ENCODE measurements around the gene GOSR1. TPM values are rescaled to one million over a fixed set of nuclear protein-coding genes. Genes with fewer than 3 reads are reported as not detected.
"Not testable (repeated sequence)": the region's sequence is repeated elsewhere in the genome, so short reads cannot be mapped to it uniquely, and the experiment has no call there.

The GOSR1 gene
- total and polyA plus RNA-seq, 2 donors (not counting 3 experiments of a cell fraction or from before 2014, with no cell fraction given), result 13.8 to 41.0 TPM

- Histone ChIP-seq H3K9ac (replicated peaks; ENCODE audit: extremely low read depth, insufficient read depth, low read length) (no peak overlapping the region), H3K4me2 (ENCODE audit: insufficient read depth, low read length) (no peak overlapping the region), H2AFZ (ENCODE audit: low read depth, low read length) (no peak overlapping the region), H3K4me1 (ENCODE audit: control insufficient read depth, extremely low read depth, insufficient read depth, low read length) (no peaks in the 10 kb centered on the region), H3K36me3 (ENCODE audit: control insufficient read depth in 2 of 2, extremely low read depth in 1 of 2, insufficient read depth in 2 of 2, low read length in 2 of 2) (no peaks in the 10 kb centered on the region), H3K79me2 (ENCODE audit: control insufficient read depth, insufficient read depth, low read length) (no peaks in the 10 kb centered on the region), H3K4me3 (replicated peaks in 1 of 3; ENCODE audit: insufficient read depth in 1 of 3, low read depth in 1 of 3, low read length in 3 of 3) (no peak overlapping the region), H3K27me3 (ENCODE audit: control insufficient read depth in 2 of 2, insufficient read depth in 2 of 2, low read length in 2 of 2) (no peaks in the 10 kb centered on the region), H3K9me3 (replicated peaks; ENCODE audit: control insufficient read depth, insufficient read depth, low read length) (no peaks in the 10 kb centered on the region), H4K20me1 (replicated peaks; ENCODE audit: control insufficient read depth, extremely low read depth, insufficient read depth, low read length) (no peaks in the 10 kb centered on the region), H3K9me1 (replicated peaks; ENCODE audit: control insufficient read depth, extremely low read depth, insufficient read depth, low read length) (no peaks in the 10 kb centered on the region), H3K27ac (ENCODE audit: insufficient read depth, low read depth, low read length) (no peak overlapping the region)
- dilution Hi-C loops (cut with MboI; ENCODE audit: extremely low pct_ligation_motif_present, low sequenced_read_pairs) (no loop called here), intact Hi-C loops (cut with micrococcal nuclease) (no loop called here)
- CTCF ChIA-PET, result no interaction called here
- no peak for TF ChIP-seq CTCF (IDR thresholded peaks at IDR 0.05; ENCODE audit: extremely low read depth in 1 of 2, insufficient read depth in 1 of 2, low read depth in 1 of 2, low read length in 2 of 2)
- no peak for TF ChIP-seq MYC (IDR thresholded peaks at IDR 0.05; ENCODE audit: low read depth, low read length)
- TF ChIP-seq POLR2A (IDR thresholded peaks at IDR 0.05; ENCODE audit: low read depth, low read length), result no peak
- no peak for TF ChIP-seq GATA2 (IDR thresholded peaks at IDR 0.05; ENCODE audit: insufficient read depth, insufficient read length, low read depth, low read length)
- no peak for TF ChIP-seq EZH2 (IDR thresholded peaks at IDR 0.05; ENCODE audit: borderline replicate concordance, low read depth, low read length, severe bottlenecking)
- FAIRE-seq, result no peak
- no TSS peak for BruUV-seq (replicated peaks)
- POLR2A ChIA-PET, result no interaction called here
- no peak for DNase-seq (ENCODE audit: low read depth, low spot score)
Observed at GRCh38 chr17:30552994-30553566, 75.9 kb downstream of the GOSR1 start.

DNA sequence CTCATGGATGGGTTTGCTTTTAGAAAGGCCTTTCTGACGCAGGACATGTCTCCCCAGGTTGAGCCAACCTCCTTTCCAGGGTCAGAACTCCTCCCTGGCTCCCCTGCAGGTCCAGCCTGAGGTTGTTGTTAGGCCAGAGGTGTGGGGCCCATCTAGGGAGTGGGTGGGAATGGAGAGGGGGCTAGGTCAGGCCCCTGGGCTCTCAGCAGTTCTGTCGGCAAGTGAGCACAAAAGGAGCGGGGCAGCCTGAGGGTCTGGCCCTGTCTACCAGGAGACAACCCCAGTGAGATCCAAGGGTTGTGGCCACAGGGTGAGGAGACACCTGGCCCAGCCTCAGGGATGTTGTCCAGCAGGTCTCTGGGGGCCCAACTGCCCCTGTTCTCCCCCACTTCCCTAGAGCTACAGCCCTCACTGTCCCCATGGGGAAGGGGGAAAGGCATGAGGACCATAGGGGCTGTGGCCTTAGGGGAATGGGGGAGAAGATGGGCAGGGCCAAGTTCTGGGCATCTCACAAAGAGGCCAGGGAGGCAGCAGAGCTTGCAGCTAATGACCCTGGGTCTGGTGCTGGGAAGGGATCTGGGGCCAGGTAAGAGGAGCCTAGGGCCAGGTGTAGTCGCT lies 76.7 kb downstream of the GOSR1 start:
- dilution Hi-C loops (cut with MboI; ENCODE audit: extremely low pct_ligation_motif_present, low sequenced_read_pairs); H3K27ac ChIP-seq (ENCODE audit: insufficient read depth, low read depth, low read length); H3K9ac ChIP-seq (replicated peaks; ENCODE audit: extremely low read depth, insufficient read depth, low read length); H3K4me3 ChIP-seq (replicated peaks in 1 of 3; ENCODE audit: insufficient read depth in 1 of 3, low read depth in 1 of 3, low read length in 3 of 3); H3K36me3 ChIP-seq (ENCODE audit: control insufficient read depth in 2 of 2, extremely low read depth in 1 of 2, insufficient read depth in 2 of 2, low read length in 2 of 2); H3K4me1 ChIP-seq (ENCODE audit: control insufficient read depth, extremely low read depth, insufficient read depth, low read length); H3K4me2 ChIP-seq (ENCODE audit: insufficient read depth, low read length); FAIRE-seq; H3K9me1 ChIP-seq (replicated peaks; ENCODE audit: control insufficient read depth, extremely low read depth, insufficient read depth, low read length); DNase-seq (ENCODE audit: low read depth, low spot score); intact Hi-C loops (cut with micrococcal nuclease); H2AFZ ChIP-seq (ENCODE audit: low read depth, low read length); H3K9me3 ChIP-seq (replicated peaks; ENCODE audit: control insufficient read depth, insufficient read depth, low read length); H3K27me3 ChIP-seq (ENCODE audit: control insufficient read depth in 2 of 2, insufficient read depth in 2 of 2, low read length in 2 of 2); H4K20me1 ChIP-seq (replicated peaks; ENCODE audit: control insufficient read depth, extremely low read depth, insufficient read depth, low read length); BruUV-seq (replicated peaks); POLR2A ChIA-PET; H3K79me2 ChIP-seq (ENCODE audit: control insufficient read depth, insufficient read depth, low read length): not testable (repeated sequence)
- CTCF ChIA-PET, result interaction anchor here (0.7 kb wide), 1 partner anchor 213 kb away, joined by 3 read pairs; no protein-coding TSS in a partner anchor
